CD4-positive, alpha-beta T cell treated with Interleukin-15 for 1 hour (primary cell): ENCODE data around the gene GOSR2.
"Not testable (repeated sequence)": the region's sequence is repeated elsewhere in the genome, so short reads cannot be mapped to it uniquely, and the experiment has no call there.

Experiments used
- DNase-seq: peaks from one replicate; pipeline ENCODE4 v3.0.0-alpha.2; 2020

Gene GOSR2

GRCh38 chr17:46894476-46895151, 28.3 kb upstream of the GOSR2 start:
- no peak for DNase-seq

- DNase-seq: no peak
Measured at GRCh38 chr17:46895171-46895570, 27.8 kb upstream of the GOSR2 start.

- no peak for DNase-seq
Measured at GRCh38 chr17:46896991-46897390, 26.0 kb upstream of the GOSR2 start.

GRCh38 chr17:46898364-46898763, 24.6 kb upstream of the GOSR2 start:
- no peak for DNase-seq

GRCh38 chr17:46898860-46899259, 24.1 kb upstream of the GOSR2 start:
- DNase-seq: no peak

GRCh38 chr17:46901291-46901690, 21.7 kb upstream of the GOSR2 start:
- no peak for DNase-seq

GRCh38 chr17:46903762-46904672, 18.9 kb upstream of the GOSR2 start:
- no peak for DNase-seq

- DNase-seq: no peak
Measured at GRCh38 chr17:46908068-46908737, 14.8 kb upstream of the GOSR2 start.

- DNase-seq: no peak
Measured at GRCh38 chr17:46910179-46910927, 12.6 kb upstream of the GOSR2 start.

GRCh38 chr17:46911311-46911710, 11.6 kb upstream of the GOSR2 start:
- DNase-seq: no peak

- DNase-seq: no peak
Measured at GRCh38 chr17:46915596-46915995, 7.4 kb upstream of the GOSR2 start.

- DNase-seq: no peak
Measured at GRCh38 chr17:46916211-46916610, 6.7 kb upstream of the GOSR2 start.

- DNase-seq: no peak
Measured at GRCh38 chr17:46916623-46917022, 6.3 kb upstream of the GOSR2 start.

GRCh38 chr17:46917041-46917440, 5.9 kb upstream of the GOSR2 start:
- no peak for DNase-seq

GRCh38 chr17:46917516-46917915, 5.4 kb upstream of the GOSR2 start:
- DNase-seq: no peak

GRCh38 chr17:46921962-46922361, 998 bp upstream of the GOSR2 start:
- not testable (repeated sequence) for DNase-seq

GRCh38 chr17:46922487-46922803, 515 bp upstream of the GOSR2 start:
- no peak for DNase-seq

GRCh38 chr17:46925185-46925868, 2.4 kb downstream of the GOSR2 start:
- no peak for DNase-seq

- no peak for DNase-seq
Measured at GRCh38 chr17:46928467-46929261, 5.7 kb downstream of the GOSR2 start.

- no peak for DNase-seq
Measured at GRCh38 chr17:46929413-46929812, 6.5 kb downstream of the GOSR2 start.

GRCh38 chr17:46930051-46930450, 7.1 kb downstream of the GOSR2 start:
- no peak for DNase-seq

GRCh38 chr17:46931596-46931995, 8.6 kb downstream of the GOSR2 start:
- DNase-seq: no peak
